ENCODE data around the gene STK33.

Gene STK33

DNA sequence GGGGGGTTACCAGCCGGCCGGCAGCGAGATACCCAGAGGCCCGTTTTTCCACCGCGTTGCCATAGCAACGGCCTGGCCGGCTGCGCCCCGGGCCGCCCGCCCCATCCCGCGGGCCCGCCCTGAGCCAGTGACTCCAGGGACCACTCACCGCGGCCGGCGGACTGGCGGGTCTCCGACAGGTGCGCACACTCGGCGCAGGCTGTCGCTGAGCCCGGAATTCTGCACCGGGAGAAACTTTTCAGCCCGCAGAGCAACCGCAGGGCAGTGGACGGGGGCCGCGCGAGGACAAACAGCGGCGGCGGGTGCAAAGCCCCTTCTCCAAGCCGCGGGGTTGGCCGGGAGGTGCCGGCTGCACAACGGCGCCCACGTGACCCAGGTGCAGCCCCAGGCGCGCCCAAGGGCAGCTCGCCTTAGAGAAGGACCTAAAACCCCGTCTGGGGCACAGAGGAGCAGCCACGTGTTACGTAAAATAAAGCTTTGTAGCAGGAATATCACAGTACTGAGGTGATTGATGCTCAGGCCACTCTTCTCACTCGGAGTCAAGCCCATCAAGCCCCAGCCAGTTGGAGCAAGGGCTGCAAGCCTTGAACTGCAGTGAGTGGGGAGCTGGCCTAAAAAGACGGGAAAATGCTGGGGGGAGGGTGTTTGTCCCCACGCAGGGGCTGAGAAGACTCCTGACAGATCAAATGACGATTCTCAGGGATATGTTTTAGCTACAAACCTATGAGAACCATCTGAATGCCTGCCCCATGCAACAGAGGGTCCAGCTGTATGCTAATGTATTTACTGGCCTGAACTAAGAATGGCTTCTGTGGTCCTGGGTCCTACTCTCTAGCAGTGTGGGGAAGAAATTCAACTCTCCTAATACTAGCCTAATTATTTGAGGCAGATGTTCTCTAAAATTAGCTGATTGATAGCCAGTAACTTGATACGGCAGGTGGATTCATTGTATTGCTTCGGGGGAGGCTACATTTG lies at the start of gene STK33:
Gene STK33 (minus strand): TSS at position 294 of the 975 bp plus-strand sequence. CDS start 119,323 bp downstream, outside the sequence.
- peak; percentile 30 to 49 for DNase-seq (ENCODE audit: low read depth in 2 of 2)

DNA sequence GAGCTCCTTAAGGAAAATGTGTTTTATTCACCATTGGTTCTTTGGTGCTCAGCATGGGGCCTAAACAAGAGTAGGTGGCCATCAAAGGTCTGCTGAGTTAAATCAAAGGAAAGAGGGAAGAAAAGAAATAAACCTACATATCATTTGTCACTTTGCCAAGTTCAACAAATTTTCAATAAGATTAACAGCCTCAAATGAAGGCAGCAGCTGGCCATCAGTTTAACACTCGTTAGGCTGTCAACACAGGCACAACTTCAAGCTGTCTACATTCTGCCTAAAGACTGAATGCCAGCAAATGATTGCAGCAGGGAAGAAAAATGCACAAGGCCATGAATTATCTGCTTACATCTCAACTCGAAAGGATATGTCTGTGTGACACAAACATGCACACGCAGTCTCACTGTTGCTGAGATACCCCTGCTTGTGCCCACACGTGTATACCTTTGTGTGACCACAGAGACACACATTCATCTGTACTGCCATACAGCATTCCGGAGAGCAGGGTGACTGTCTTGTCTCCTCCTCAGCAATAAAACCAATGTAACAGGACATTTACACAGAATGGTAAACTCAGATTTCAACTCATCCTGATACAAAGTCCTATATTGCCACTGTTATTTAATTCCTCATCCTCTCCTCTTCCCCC lies 48.3 kb upstream of the STK33 start:
- DNase-seq (ENCODE audit: low read depth in 2 of 2): no peak

DNA sequence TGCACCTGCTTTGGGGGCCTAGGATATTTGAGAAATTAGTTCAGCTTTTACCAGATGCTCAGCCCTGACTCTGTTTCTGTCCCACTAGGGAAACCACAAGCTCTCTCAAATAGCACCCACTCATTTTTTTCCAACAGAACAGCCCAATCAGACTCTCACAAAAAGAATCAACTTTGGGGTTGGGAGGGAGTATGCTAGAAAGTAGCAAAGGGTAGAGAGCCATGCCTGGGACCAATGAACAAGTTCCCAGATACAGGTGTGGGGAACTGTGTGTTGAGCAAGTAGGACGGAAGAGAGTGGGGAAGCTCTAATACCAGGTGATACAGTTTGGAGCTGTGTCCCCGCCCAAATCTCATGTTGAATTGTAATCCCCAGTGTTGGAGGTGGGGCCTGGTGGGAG lies 47.3 kb upstream of the STK33 start:
- DNase-seq (ENCODE audit: low read depth in 2 of 2): no peak

DNA sequence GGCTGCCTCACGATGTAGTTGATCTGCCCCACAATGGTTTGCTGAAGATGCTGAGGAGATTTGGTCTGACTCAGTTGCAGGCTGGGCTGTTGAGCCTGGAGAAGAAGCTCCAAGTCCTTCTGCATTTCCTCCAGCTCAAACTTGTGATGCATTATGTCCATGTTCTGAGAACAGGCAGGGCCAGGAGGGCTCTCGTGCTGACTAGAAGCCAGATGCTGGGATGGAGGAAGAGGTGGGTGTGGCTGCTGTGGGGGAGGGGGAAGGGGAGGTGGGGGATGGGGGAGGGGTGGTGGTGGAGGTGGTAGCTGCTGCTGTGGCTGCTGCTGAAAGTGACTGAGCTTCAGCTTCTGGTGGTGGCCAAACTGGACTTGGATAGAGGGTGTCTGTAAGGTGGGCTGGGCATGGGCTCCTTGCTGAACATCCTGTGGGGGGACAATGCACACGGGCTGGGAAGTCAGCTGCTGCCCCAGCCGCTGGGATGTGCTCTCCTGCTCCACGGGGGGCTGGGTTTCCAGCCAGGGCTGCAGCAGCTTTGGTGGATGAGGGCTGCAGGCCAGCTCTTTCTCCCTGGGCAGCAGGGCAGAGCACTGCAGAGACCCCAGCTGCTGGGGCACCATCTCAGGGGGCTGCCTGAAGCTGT lies 46.4 kb upstream of the STK33 start:
- DNase-seq (ENCODE audit: low read depth in 2 of 2): no peak

DNA sequence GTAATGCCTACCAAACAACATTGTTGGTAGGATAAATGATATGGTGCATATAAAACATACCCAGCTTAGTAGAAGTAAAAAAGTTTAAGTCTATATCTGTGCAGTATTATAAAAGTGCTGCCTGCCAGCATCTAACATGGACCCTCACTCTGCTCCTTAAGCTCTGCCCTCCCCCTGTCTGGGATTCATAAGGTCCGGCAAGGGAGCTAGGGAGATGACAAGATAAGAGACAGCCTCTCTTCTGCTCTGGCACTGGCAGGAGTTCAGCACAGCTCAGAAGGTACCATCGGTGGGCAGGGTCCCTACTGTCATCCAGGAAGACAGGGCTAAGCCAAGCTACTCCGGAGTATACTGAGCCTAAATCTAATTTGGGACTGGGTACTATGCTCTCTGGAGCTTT lies 45.6 kb upstream of the STK33 start:
- DNase-seq (ENCODE audit: low read depth in 2 of 2): no peak

DNA sequence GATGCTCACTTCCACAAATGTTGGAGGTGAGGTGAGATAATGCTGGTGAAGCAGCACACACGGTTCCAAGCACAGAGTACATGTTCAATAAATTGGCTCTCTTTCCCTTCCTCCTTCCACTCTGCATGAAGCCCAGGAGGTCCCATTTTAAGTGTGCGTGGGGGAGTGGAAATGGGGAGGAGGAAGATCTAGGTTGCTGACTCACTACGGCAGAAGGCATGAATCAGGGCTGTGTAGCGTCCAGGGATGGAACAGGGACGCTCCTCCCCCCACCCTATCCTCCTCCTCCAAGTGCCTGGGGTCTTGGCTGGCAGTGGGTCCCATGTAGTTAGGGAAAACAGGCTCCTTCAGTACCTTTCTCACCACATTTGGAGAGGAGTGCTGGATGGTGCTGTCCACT lies 44.3 kb upstream of the STK33 start:
- DNase-seq (ENCODE audit: low read depth in 2 of 2): no peak

DNA sequence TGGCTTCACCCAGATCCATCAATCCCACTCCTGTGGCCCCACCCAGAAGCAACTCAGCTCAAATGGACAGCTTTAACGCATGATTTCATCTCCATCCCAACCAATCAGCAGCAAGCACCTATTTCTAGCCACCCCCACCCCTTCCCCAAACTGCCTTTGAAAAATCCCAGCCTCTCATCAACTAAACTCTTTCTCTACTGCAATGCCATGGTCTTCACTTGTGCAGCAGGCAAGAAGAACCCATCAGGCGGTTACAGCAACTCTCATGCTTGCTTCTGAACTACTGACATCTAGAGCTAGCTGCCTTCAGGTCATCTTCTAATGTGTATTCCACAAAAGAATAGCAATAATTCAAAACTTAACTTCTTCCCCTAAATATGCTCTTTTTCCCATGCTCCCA lies 42.1 kb upstream of the STK33 start:
- DNase-seq (ENCODE audit: low read depth in 2 of 2): no peak

DNA sequence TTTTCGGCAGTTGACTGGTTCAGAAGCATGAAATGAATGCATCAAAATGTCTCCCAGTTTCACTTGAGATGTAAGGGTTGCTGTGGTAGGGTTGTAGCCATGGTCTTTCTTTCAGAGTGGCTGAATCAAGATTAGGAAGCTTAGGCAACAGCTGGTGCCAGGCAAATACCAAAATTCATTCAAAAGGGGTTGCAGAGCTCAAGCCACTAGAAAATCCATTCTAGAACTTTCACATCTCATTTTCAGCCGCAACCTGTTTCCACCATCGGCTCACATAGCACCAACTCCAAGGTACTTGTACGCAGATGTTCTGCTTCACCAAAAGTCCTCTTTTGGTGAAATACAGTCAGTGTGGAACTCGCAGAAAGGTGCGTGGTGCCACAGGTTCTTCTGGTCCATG lies 40.5 kb upstream of the STK33 start:
- no peak for DNase-seq (ENCODE audit: low read depth in 2 of 2)

DNA sequence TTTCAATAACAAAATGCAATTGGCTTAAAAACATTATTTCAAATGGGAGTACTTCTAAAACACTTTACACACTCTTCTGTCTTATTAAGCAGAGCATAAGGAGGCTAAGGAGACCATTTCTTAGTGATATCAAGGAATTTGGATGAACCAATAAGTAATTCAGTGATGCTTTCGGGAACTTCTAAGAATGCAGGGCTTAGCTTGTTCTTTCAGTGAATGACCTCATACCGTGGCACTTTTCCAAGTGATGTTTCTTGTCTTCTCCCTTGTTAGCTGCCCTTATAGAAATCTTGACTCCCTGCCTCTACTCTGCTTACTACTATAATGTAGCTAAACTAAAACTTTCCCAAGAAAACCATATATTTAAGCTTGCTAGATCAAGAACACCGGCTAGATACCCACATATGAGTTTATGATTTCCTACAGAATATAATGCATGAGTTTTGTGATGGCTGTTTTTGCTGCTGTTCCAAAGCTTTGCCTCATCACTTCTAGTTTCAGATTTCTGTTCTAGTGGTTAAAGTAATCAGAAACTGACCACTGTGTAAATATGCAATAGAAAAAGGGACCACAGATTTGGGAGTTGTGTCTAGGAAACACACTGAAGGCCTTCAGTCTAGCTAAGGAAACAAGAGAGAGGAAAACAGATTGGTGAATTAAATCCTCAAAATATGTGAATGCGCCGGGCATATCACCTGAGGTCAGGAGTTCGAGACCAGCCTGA lies 37.5 kb upstream of the STK33 start:
- DNase-seq (ENCODE audit: low read depth in 2 of 2): no peak

DNA sequence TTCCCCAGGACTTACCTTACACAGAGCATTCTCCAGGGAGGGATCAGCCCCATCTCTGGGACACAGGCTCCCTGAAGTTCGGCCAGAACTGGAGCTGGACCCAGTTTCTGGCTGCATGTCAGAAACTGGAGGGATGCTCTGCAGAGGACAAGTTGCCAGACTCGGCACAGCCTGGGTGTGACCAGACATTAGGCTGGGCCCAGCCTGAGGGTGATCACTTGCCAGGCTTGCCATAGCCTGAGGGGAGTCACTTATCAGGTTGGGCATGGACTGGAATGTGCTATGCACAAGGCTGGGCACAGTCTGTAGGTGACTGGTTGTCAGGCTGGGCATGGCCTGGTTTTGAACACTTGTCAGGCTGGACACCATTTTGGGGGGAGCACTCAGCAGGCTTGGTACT lies 30.7 kb upstream of the STK33 start:
- no peak for DNase-seq (ENCODE audit: low read depth in 2 of 2)

DNA sequence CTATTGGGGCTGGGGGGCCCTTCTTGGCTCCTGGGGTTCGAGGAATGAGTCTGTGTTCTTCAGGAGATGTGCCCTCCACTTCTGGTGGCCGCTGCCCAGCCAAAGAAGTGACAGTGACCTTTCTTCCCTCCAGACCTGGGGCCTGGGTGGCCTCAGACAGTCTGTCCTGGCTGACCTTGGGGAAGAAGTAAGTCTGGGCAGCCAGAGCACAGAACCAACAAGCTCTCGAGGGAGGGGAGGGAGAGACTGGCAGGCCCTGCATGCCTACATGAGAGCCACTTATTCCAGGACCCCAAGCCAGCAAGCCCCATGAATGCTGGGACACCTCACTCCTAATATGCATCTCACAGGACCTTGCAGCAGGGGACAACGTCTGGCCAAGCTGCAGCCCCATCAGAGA lies 27.1 kb upstream of the STK33 start:
- no peak for DNase-seq (ENCODE audit: low read depth in 2 of 2)

DNA sequence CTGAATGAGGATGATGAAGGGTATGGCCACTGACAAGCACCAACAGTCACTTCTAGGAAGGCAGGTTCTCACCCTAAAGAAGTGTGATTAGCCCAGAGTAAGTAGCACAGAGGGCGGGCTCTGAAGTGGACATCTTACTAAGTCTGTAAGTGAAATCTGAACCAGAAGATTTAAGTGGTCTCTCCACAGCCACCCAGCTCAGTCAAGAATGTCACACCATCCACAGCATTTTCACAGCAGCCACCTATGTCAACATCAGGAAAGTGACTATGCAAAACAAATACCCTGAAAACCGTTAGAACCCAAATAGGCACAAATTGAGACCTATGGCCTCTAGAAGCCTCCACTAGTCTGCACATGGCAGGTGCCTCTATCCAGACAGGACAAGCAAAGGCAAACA lies 23.0 kb upstream of the STK33 start:
- DNase-seq (ENCODE audit: low read depth in 2 of 2): no peak

DNA sequence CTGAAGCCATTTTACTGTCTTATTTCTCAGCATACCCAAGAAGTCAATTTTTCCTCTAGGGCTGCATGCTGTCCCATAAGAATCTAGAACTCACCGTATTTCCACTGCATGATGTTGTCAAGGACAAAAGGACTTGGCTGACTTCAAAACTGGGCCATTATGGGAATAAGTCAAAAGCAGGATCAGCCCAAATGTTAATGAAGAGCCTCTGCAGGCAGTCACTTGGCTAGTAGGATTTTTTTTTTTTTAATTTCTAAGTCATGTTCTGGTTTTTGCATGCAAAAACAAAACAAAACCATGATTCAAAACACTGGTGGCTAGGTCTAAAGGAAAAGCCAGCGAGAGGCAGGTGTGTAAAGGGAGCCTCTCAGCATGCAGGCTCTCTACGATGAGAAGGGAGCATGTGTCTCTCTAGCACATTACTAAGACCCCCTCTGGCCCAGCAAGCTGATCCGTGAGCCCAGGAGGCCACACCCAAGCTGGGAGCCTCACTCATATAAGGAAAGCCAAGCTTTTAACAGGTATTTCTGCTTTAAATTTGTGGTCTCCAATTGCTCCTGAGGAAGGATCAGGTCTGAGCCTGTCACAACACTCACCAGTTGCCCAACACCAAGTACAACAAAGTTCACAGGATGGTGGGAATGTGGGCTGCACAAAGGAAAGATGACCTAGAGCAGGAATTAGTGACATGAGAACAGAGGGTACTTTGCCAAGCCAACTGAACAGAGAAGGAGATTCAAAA lies 21.4 kb upstream of the STK33 start:
- DNase-seq (ENCODE audit: low read depth in 2 of 2): no peak

DNA sequence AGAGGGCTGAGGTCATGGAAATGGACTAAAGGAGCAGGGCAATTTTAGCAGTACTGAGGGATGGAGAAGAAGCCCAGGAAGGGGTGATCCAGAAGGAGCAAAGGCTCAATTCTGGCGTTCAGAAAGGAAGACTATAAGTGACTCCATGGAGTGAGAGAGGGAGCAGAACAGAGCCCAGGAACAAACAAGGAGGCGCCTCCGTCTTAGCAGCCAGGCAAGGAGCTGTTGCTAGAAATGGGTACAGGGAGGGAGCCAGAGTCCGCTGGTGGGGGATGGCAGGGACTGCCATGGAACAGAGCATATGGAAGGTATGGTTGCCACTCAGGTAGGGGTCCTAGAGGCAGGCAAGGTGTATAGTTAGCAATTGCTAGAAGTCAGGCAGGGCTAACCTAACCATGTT lies 20.5 kb upstream of the STK33 start:
- DNase-seq (ENCODE audit: low read depth in 2 of 2): no peak

DNA sequence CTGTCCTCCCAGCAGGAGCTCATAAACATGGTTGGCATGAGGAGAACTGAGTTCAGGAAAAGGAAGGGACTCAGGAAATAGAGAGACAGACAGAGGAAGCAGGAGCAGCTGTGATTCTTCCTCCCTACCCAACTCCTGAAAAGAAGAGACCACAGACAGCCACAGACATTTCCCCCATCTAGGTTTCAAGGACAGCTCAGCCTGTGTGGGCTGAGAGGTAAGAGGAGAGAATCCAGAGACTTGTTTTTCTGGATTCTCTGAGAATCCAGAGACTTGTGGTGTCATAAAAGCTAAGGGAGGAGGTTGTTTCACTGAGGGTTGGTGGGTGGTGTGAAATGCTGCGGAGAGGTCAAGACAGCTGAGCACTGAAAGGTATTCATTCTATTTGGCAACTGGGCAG lies 19.0 kb upstream of the STK33 start:
- DNase-seq (ENCODE audit: low read depth in 2 of 2): no peak

DNA sequence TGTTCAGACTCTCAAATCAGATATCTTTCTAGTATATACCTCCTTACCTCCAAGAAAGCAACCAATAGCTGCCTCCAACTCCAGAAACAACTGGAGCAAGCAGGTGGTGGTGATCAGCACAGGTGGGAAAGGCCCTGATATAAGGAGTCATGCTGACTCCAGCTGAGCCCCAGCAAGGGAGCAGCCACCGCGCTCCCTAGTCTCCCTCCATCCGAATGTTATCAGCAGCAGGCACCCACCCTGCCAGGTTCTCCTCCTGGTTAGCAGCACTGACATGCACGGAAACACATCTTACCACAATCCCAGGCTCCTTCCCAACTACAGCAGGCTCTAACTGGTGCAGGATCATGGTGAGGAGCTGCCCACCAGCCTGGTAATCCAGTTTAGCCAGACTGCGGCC lies 18.5 kb upstream of the STK33 start:
- no peak for DNase-seq (ENCODE audit: low read depth in 2 of 2)

DNA sequence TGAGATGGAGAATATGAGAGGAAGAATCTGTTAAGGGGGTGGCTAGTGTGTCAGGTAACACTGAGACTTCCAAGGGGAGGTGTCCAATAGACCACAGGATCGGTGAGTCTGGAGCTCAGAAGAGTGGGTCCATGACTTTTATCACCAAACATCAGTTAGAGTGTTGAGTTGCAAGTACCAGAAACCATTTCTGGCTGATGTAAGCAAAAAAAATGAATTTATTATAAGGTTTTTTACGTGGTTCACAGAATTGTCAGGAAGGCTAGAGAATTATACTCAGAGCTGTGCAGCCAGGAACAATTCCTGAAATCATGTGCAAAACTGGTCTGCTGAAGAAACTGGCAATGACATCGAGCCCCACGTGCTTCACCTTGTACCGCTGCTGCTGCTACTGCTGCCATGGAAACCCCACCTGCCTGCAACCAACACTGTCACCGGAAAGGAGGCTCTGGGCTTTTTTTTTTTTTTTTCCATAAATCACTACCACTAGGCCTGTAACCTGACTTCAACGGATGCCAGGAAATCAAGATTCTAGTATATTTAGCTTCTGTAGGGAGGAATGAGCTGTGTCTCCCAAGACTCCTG lies 16.6 kb upstream of the STK33 start:
- peak in 1 of 2 donors; percentile 5 for DNase-seq (ENCODE audit: low read depth in 2 of 2)

DNA sequence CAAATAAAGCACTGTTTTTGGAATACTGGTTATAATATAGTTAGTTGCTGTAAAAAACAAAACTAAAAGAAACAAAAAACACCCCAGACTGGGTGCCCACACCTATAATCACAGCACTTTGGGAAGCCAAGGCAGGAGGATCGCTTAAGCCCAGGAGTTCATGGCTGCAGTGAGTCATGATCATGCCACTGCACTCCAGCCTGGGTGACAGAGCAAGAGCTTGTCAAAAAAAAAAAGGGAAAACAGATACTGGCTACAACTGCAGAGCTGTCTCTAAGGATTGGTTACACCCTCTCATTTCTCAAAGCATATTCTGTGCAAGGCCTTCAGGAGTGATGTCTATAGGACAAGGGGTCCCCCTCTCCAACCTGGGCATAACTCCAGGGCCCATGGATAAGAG lies 14.6 kb upstream of the STK33 start:
- no peak for DNase-seq (ENCODE audit: low read depth in 2 of 2)

DNA sequence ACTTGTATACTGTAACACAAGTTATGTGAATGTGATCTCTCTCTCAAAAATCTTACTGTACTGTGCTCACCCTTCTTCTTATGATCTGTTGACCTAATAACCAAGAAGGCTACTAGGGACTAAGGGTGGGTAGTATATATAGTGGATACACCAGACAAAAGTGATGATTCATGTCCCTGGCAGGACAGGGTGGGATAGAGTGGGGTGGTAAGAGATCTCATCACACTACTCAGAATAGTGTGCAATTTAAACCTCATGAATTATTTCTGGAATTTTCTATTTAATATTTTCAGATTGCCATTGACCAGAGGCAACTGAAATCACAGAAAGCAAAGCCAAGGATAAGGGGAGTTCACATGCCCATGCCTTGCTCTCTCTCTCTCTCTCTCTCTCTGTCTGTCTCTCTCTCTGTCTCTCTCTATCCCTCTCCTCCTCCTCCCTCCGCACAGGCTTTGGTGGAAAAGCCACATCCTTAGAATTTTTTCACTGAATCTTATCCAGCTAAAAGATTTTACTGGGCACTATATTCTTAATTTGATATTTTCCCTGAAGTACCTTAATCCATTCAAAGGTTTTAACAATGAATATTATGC lies 12.0 kb upstream of the STK33 start:
- DNase-seq (ENCODE audit: low read depth in 2 of 2): no peak

DNA sequence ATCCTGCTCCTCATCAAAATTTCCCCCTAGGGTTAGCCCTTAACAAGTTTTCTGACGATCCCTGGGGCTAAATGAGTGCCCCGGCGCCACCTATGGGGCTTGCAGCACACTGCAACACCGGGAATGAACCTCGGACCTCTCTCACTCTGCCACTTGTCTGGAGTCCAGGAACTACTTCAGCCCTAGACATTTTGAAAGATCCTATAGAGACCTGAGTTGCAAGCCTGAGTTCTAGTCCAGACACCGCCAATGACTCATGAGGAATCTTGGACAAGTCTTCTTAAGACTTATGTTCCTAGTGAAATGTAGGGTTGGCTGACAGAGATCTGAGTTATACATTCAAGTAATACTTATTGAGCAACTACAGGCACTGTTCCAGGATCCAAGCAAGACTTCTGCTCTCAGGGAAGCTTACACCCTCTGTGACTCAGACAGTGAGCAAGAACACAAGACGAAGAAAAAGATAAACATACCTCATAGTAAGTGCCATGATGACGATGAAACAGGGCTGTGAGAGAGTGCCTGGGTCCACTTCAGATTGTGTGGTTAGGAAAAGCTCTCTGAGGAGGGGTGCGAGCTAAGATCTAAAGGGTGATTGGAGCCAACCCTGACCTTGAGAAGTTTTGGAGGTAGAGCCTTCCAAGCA lies 10.2 kb upstream of the STK33 start:
- DNase-seq (ENCODE audit: low read depth in 2 of 2): peak; percentile 11 to 37

All from stimulated activated CD8-positive, alpha-beta memory T cell treated with anti-CD3 and anti-CD28 coated beads, Interleukin-2, amount 100 ng/mL, for 48 hours (primary cell).